Activated CD8-positive, alpha-beta memory T cell treated with anti-CD3 and anti-CD28 coated beads, Interleukin-2, amount 50 U/mL, for 48 hours (primary cell): Measurements from ENCODE around the gene SP110.
A peak's percentile ranks its signal among the peaks of the same experiment; 100 is the strongest.
"Not testable (repeated sequence)": the region's sequence is repeated elsewhere in the genome, so short reads cannot be mapped to it uniquely, and the experiment has no call there.

Source experiments
- DNase-seq: peaks from one replicate; pipeline ENCODE4 v3.0.0-alpha.2; 2020

Gene SP110

GRCh38 chr2:230219419-230220331, at the start of gene SP110:
Gene SP110, minus strand, starts transcription at chr2:230219984. Its CDS starts 3,057 bp downstream, at chr2:230216927.
- peak; percentile 83 for DNase-seq

- no peak for DNase-seq
Measured at GRCh38 chr2:230268606-230269243, 48.9 kb upstream of the SP110 start.

GRCh38 chr2:230267556-230267955, 47.8 kb upstream of the SP110 start:
- DNase-seq, result no peak

GRCh38 chr2:230267059-230267458, 47.3 kb upstream of the SP110 start:
- DNase-seq, result no peak

GRCh38 chr2:230266638-230267037, 46.9 kb upstream of the SP110 start:
- DNase-seq, result no peak

GRCh38 chr2:230264945-230265344, 45.2 kb upstream of the SP110 start:
- DNase-seq, result not testable (repeated sequence)

GRCh38 chr2:230262246-230262645, 42.5 kb upstream of the SP110 start:
- no peak for DNase-seq

- no peak for DNase-seq
Measured at GRCh38 chr2:230258483-230258882, 38.7 kb upstream of the SP110 start.

GRCh38 chr2:230256733-230257332, 37.0 kb upstream of the SP110 start:
- no peak for DNase-seq

GRCh38 chr2:230254152-230254881, 34.5 kb upstream of the SP110 start:
- DNase-seq, result no peak

- DNase-seq, result no peak
Measured at GRCh38 chr2:230250231-230250630, 30.4 kb upstream of the SP110 start.

GRCh38 chr2:230246206-230246605, 26.4 kb upstream of the SP110 start:
- DNase-seq, result no peak

- DNase-seq, result no peak
Measured at GRCh38 chr2:230244211-230244610, 24.4 kb upstream of the SP110 start.

- no peak for DNase-seq
Measured at GRCh38 chr2:230234845-230235244, 15.1 kb upstream of the SP110 start.

- DNase-seq, result no peak
Measured at GRCh38 chr2:230234122-230234722, 14.4 kb upstream of the SP110 start.

GRCh38 chr2:230231251-230231650, 11.5 kb upstream of the SP110 start:
- no peak for DNase-seq

- no peak for DNase-seq
Measured at GRCh38 chr2:230230496-230231200, 10.9 kb upstream of the SP110 start.

GRCh38 chr2:230230087-230230486, 10.3 kb upstream of the SP110 start:
- no peak for DNase-seq

GRCh38 chr2:230227216-230227615, 7.4 kb upstream of the SP110 start:
- no peak for DNase-seq

GRCh38 chr2:230226051-230226551, 6.3 kb upstream of the SP110 start:
- DNase-seq, result no peak

- peak; percentile 78 for DNase-seq
Measured at GRCh38 chr2:230225486-230225885, 5.7 kb upstream of the SP110 start, which contains the start of gene SP140. Gene SP140, plus strand, starts transcription at chr2:230225736. Its CDS starts 109 bp downstream, at chr2:230225845.

- DNase-seq, result no peak
Measured at GRCh38 chr2:230224458-230224857, 4.7 kb upstream of the SP110 start.
